ENCODE data around the gene ZFP69B.

Gene ZFP69B

GRCh38 chr1:40450495-40451237, 390 bp downstream of the ZFP69B start:
- no peaks in the 10 kb centered on the region for H3K36me3 ChIP-seq (ENCODE audit: control insufficient read depth, insufficient read depth, low read length)
- H3K4me3 ChIP-seq (ENCODE audit: low read depth, low read length) = peak overlapping the region; percentile 80
- no peak overlapping the region for H3K9ac ChIP-seq
- no peaks in the 10 kb centered on the region for H3K9me3 ChIP-seq (ENCODE audit: control insufficient read depth, low read length)
- TF ChIP-seq CTCF (IDR thresholded peaks at IDR 0.05) = no peak
- no peaks in the 10 kb centered on the region for H3K4me1 ChIP-seq
- peak overlapping the region; percentile 76 for H2AFZ ChIP-seq
- H3K27ac ChIP-seq = peak overlapping the region; percentile 62
- no peaks in the 10 kb centered on the region for H3K79me2 ChIP-seq
- H3K4me2 ChIP-seq (ENCODE audit: low read length) = peak overlapping the region; percentile 100
- H3K27me3 ChIP-seq (ENCODE audit: control insufficient read depth, insufficient read depth, low read length) = no peaks in the 10 kb centered on the region

- H3K9ac ChIP-seq = no peak overlapping the region
- no peaks in the 10 kb centered on the region for H3K79me2 ChIP-seq
- H3K36me3 ChIP-seq (ENCODE audit: control insufficient read depth, insufficient read depth, low read length) = no peaks in the 10 kb centered on the region
- H3K4me3 ChIP-seq (ENCODE audit: low read depth, low read length) = no peak overlapping the region
- no peaks in the 10 kb centered on the region for H3K9me3 ChIP-seq (ENCODE audit: control insufficient read depth, low read length)
- no peak overlapping the region for H2AFZ ChIP-seq
- H3K27me3 ChIP-seq (ENCODE audit: control insufficient read depth, insufficient read depth, low read length) = no peaks in the 10 kb centered on the region
- H3K27ac ChIP-seq = no peak overlapping the region
- H3K4me1 ChIP-seq = no peaks in the 10 kb centered on the region
- H3K4me2 ChIP-seq (ENCODE audit: low read length) = no peak overlapping the region
- no peak for TF ChIP-seq CTCF (IDR thresholded peaks at IDR 0.05)
These were observed 936 bp downstream of the ZFP69B start for GRCh38 chr1:40451238-40451585.

GRCh38 chr1:40454873-40455272, 4.6 kb downstream of the ZFP69B start:
- H3K36me3 ChIP-seq (ENCODE audit: control insufficient read depth, insufficient read depth, low read length) = no peaks in the 10 kb centered on the region
- no peak overlapping the region for H3K4me3 ChIP-seq (ENCODE audit: low read depth, low read length)
- H2AFZ ChIP-seq = no peak overlapping the region
- H3K27ac ChIP-seq = no peak overlapping the region
- no peak overlapping the region for H3K4me2 ChIP-seq (ENCODE audit: low read length)
- H3K4me1 ChIP-seq = no peaks in the 10 kb centered on the region
- H3K27me3 ChIP-seq (ENCODE audit: control insufficient read depth, insufficient read depth, low read length) = no peaks in the 10 kb centered on the region
- TF ChIP-seq CTCF (IDR thresholded peaks at IDR 0.05) = no peak
- no peaks in the 10 kb centered on the region for H3K9me3 ChIP-seq (ENCODE audit: control insufficient read depth, low read length)
- H3K9ac ChIP-seq = no peak overlapping the region
- H3K79me2 ChIP-seq = no peaks in the 10 kb centered on the region

GRCh38 chr1:40462956-40463590, 12.8 kb downstream of the ZFP69B start:
- H3K4me3 ChIP-seq (ENCODE audit: low read depth, low read length) = no peak overlapping the region

More at GRCh38 chr1:40462956-40463590, 12.8 kb downstream of the ZFP69B start:
- Histone ChIP-seq H3K9ac (no peak overlapping the region), H2AFZ (no peak overlapping the region), H3K36me3 (ENCODE audit: control insufficient read depth, insufficient read depth, low read length) (peaks cover 6% of the 10 kb centered on the region), H3K27me3 (ENCODE audit: control insufficient read depth, insufficient read depth, low read length) (no peaks in the 10 kb centered on the region), H3K79me2 (no peaks in the 10 kb centered on the region), H3K27ac (no peak overlapping the region), H3K4me1 (no peaks in the 10 kb centered on the region), H3K9me3 (ENCODE audit: control insufficient read depth, low read length) (peaks cover 4% of the 10 kb centered on the region), H3K4me2 (ENCODE audit: low read length) (no peak overlapping the region)
- TF ChIP-seq CTCF (IDR thresholded peaks at IDR 0.05) = no peak
